Panc1 (cell line): ENCODE data around the gene RNF130. TPM values are rescaled to one million over a fixed set of nuclear protein-coding genes. Genes with fewer than 3 reads are reported as not detected.

ENCODE experiments used
- ATAC-seq: fragments of 200-7000 bp; cut with Tn5 transposase; 2 replicates; pipeline ENCODE4 v1.9.1; 2020; ENCODE audit warnings: mild to moderate bottlenecking, moderate library complexity
- BruUV-seq: library from RNA; stranded (reverse); fragments of 400-500 nt; replicated peaks from 2 replicates; lab custom pipeline; 2021; lab: Mats Ljungman, UMichigan
- CTCF ChIA-PET: fragments of 300-600 bp; sonication (Branson Sonifier 250); formaldehyde crosslinking; loops from one replicate; lab custom pipeline; 2022; ENCODE audit warnings: antibody characterized with exemption; lab: Charles Lee
- POLR2A ChIA-PET: fragments of 300-600 bp; sonication (Branson Sonifier 250); formaldehyde crosslinking; loops from one replicate; lab custom pipeline; 2022; ENCODE audit warnings: antibody characterized with exemption; lab: Charles Lee
- DNase-seq: peaks from one replicate; pipeline ENCODE4 v3.0.0-alpha.2; 2010; ENCODE audit warnings: low read depth, low spot score
- H3K27ac ChIP-seq: 2 replicates; pipeline ENCODE4 v1.5.1; 2011; ENCODE audit warnings: mild to moderate bottlenecking, low read length, inconsistent platforms
- H3K27me3 ChIP-seq: fragments of 200-500 bp; sonication (Bioruptor generic); 2 replicates; pipeline ENCODE4 v1.6.0; 2014; ENCODE audit warnings: low read length, inconsistent platforms; ENCODE audit not compliant: control insufficient read depth, insufficient read depth
- H3K36me3 ChIP-seq: fragments of 200-500 bp; sonication (Bioruptor generic); 2 replicates; pipeline ENCODE4 v1.5.1; 2014; ENCODE audit warnings: inconsistent platforms, mild to moderate bottlenecking, low read length, moderate library complexity; ENCODE audit not compliant: control insufficient read depth, insufficient read depth
- H3K4me1 ChIP-seq: 2 replicates; pipeline ENCODE4 v1.5.1; 2011; ENCODE audit warnings: inconsistent platforms, mild to moderate bottlenecking, low read length, moderate library complexity; ENCODE audit not compliant: control insufficient read depth, insufficient read depth
- H3K4me3 ChIP-seq, 2 experiments: 2 replicates each; pipeline ENCODE4 v1.5.1; 2011 to 2012; ENCODE audit warnings: low read depth in 2 of 2, low read length in 2 of 2, mild to moderate bottlenecking in 2 of 2, inconsistent platforms in 1 of 2, moderate library complexity in 1 of 2
- H3K9me3 ChIP-seq: fragments of 200-500 bp; sonication (Bioruptor generic); 2 replicates; pipeline ENCODE4 v1.5.1; 2014; ENCODE audit warnings: low read depth, mild to moderate bottlenecking, inconsistent platforms, low read length, moderate library complexity; ENCODE audit not compliant: control insufficient read depth, insufficient read depth
- CTCF ChIP-seq: fragments of 450-650 bp; IDR thresholded peaks from 2 replicates; pipeline ENCODE4 v1.5.1; 2017; ENCODE audit warnings: mild to moderate bottlenecking
- POLR2AphosphoS5 ChIP-seq: IDR thresholded peaks from 2 replicates; pipeline ENCODE4 v1.6.1; 2012; ENCODE audit warnings: mild to moderate bottlenecking, low read depth, low read length, moderate library complexity
- SIN3A ChIP-seq: IDR thresholded peaks from 2 replicates; pipeline ENCODE4 v1.6.1; 2012; ENCODE audit warnings: low read depth, mild to moderate bottlenecking, low read length, moderate library complexity, borderline replicate concordance; ENCODE audit not compliant: insufficient read depth
- TCF7L2 ChIP-seq: IDR thresholded peaks from 2 replicates; pipeline ENCODE4 v1.6.1; 2011; ENCODE audit warnings: mild to moderate bottlenecking, low read depth, low read length, inconsistent platforms
- in situ Hi-C: cut with HindIII; loops from 2 replicates; pipeline ENCODE4 v1.10.0; 2016; ENCODE audit warnings: low sequenced_read_pairs, low pct_unique_long_range_greater_than_20kb
- intact Hi-C: fragments of 100-400 bp; cut with micrococcal nuclease; formaldehyde crosslinking; loops from one replicate; pipeline ENCODE4 v1.10.0; 2022; ENCODE audit not compliant: unreplicated experiment
- total RNA-seq: library from RNA; stranded (reverse); gene quantifications from one replicate; pipeline ENCODE4 v1.2.1, GENCODE V29; 2021; ENCODE audit not compliant: unreplicated experiment
- TF ChIP-seq, protein P1 (sequence below), 2 experiments: IDR thresholded peaks; 2 replicates each; pipeline ENCODE4 v1.6.1; 2011 to 2012; ENCODE audit warnings: low read depth in 2 of 2, control low read depth in 1 of 2, low read length in 1 of 2, mild to moderate bottlenecking in 1 of 2, moderate library complexity in 1 of 2; ENCODE audit not compliant: insufficient read depth in 1 of 2

The RNF130 gene
- total RNA-seq, 1 experiment from 2014 or later = 73.1 TPM

GRCh38 chr5:180079702-180080466 is 8.3 kb upstream of the RNF130 start:
- peak; percentile 49; the same call in 1 of the 2 replicates for ATAC-seq
- Histone ChIP-seq H3K36me3 (no peaks in the 10 kb centered on the region), H3K4me1 (no peaks in the 10 kb centered on the region), H3K9me3 (no peaks in the 10 kb centered on the region), H3K27ac (no peak overlapping the region), H3K27me3 (no peaks in the 10 kb centered on the region; the same call in 1 of the 2 replicates), H3K4me3 (no peak overlapping the region)
- in situ Hi-C loops = no loop called here
- DNase-seq = no peak
- ChIA-PET CTCF (no interaction called here), POLR2A (interaction anchor here (0.6 kb wide), 1 partner anchor 531 kb away, joined by 4 read pairs; no protein-coding TSS in a partner anchor)
- TF ChIP-seq, protein P1, sequence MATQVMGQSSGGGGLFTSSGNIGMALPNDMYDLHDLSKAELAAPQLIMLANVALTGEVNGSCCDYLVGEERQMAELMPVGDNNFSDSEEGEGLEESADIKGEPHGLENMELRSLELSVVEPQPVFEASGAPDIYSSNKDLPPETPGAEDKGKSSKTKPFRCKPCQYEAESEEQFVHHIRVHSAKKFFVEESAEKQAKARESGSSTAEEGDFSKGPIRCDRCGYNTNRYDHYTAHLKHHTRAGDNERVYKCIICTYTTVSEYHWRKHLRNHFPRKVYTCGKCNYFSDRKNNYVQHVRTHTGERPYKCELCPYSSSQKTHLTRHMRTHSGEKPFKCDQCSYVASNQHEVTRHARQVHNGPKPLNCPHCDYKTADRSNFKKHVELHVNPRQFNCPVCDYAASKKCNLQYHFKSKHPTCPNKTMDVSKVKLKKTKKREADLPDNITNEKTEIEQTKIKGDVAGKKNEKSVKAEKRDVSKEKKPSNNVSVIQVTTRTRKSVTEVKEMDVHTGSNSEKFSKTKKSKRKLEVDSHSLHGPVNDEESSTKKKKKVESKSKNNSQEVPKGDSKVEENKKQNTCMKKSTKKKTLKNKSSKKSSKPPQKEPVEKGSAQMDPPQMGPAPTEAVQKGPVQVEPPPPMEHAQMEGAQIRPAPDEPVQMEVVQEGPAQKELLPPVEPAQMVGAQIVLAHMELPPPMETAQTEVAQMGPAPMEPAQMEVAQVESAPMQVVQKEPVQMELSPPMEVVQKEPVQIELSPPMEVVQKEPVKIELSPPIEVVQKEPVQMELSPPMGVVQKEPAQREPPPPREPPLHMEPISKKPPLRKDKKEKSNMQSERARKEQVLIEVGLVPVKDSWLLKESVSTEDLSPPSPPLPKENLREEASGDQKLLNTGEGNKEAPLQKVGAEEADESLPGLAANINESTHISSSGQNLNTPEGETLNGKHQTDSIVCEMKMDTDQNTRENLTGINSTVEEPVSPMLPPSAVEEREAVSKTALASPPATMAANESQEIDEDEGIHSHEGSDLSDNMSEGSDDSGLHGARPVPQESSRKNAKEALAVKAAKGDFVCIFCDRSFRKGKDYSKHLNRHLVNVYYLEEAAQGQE (IDR thresholded peaks at IDR 0.05; ENCODE audit: insufficient read depth in 1 of 2, low read depth in 2 of 2, low read length in 1 of 2) = no peak
- TF ChIP-seq SIN3A = no peak
- TF ChIP-seq TCF7L2 = no peak
- no peak for TF ChIP-seq CTCF
- TF ChIP-seq POLR2AphosphoS5 = no peak
- intact Hi-C loops = no loop called here
- no TSS peak for BruUV-seq

- in situ Hi-C loops (no loop called here), intact Hi-C loops (no loop called here)
- ATAC-seq = no peak
- DNase-seq = no peak
- ChIA-PET CTCF (no interaction called here), POLR2A (interaction anchor here (0.6 kb wide), 1 partner anchor 15 kb away, joined by 8 read pairs; no protein-coding TSS in a partner anchor)
- no peaks in the 10 kb centered on the region; the same call in 1 of the 2 replicates for H3K27me3 ChIP-seq
- no peaks in the 10 kb centered on the region for H3K36me3 ChIP-seq
- BruUV-seq = no TSS peak
- H3K27ac ChIP-seq = no peak overlapping the region
- H3K4me3 ChIP-seq = no peak overlapping the region
- no peaks in the 10 kb centered on the region for H3K9me3 ChIP-seq
- no peak for TF ChIP-seq TCF7L2
- no peak for TF ChIP-seq SIN3A
- TF ChIP-seq, protein P1 (IDR thresholded peaks at IDR 0.05; ENCODE audit: insufficient read depth in 1 of 2, low read depth in 2 of 2, low read length in 1 of 2) = no peak
- no peak for TF ChIP-seq CTCF
- no peak for TF ChIP-seq POLR2AphosphoS5
- H3K4me1 ChIP-seq = no peaks in the 10 kb centered on the region
Observed at GRCh38 chr5:180078348-180078747, 6.8 kb upstream of the RNF130 start.
